Esophagus muscularis mucosa (tissue), 4 donors: Measurements from ENCODE around the gene UPF1. TPM values are rescaled to one million over a fixed set of nuclear protein-coding genes. Genes with fewer than 3 reads are reported as not detected.

ENCODE experiments used
- DNase-seq: peaks from one replicate; pipeline ENCODE4 v3.0.0-alpha.2; 2017; ENCODE audit errors: extremely low spot score
- H3K27ac ChIP-seq, 4 donors: fragments of 200-600 bp; sonication (generic); replicated peaks in 1 of 4; 1 replicate in 3 of 4; 2 replicates in 1 of 4; pipeline ENCODE4 v1.5.1; 2016 to 2019; ENCODE audit warnings: mild to moderate bottlenecking in 1 of 4
- H3K27me3 ChIP-seq, 4 donors: fragments of 200-600 bp; sonication (generic); one replicate each; pipeline versions ENCODE4 v1.5.1 to v1.6.0; 2016 to 2019
- H3K36me3 ChIP-seq, 4 donors: fragments of 200-600 bp; sonication (generic); one replicate each; pipeline ENCODE4 v1.5.1; 2016 to 2019
- H3K4me1 ChIP-seq, 4 donors: fragments of 200-600 bp; sonication (generic); one replicate each; pipeline ENCODE4 v1.5.1; 2016 to 2019
- H3K4me3 ChIP-seq, 4 donors: fragments of 200-600 bp; sonication (generic); 1 replicate in 2 of 4; 2 replicates in 2 of 4; pipeline ENCODE4 v1.5.1; 2016 to 2019; ENCODE audit warnings: mild to moderate bottlenecking in 4 of 4, moderate library complexity in 1 of 4
- H3K9me3 ChIP-seq, 4 donors: fragments of 200-600 bp; sonication (generic); 1 replicate in 3 of 4; 2 replicates in 1 of 4; pipeline ENCODE4 v1.5.1; 2016 to 2019
- EP300 ChIP-seq: sonication (generic); formaldehyde crosslinking; IDR thresholded peaks from one replicate; pipeline ENCODE4 v1.6.1; 2017; ENCODE audit warnings: antibody characterized with exemption
- POLR2A ChIP-seq: fragments of 450-650 bp; IDR thresholded peaks from one replicate; pipeline ENCODE4 v1.6.1; 2017; ENCODE audit warnings: antibody characterized with exemption, moderate library complexity, mild to moderate bottlenecking, low read depth
- POLR2AphosphoS5 ChIP-seq, 2 donors: sonication (generic); formaldehyde crosslinking; IDR thresholded peaks; one replicate each; pipeline ENCODE4 v1.6.1; 2017; ENCODE audit warnings: antibody characterized with exemption in 2 of 2
- WGBS: methylation state at CpG from one replicate; pipeline ENCODE4 v1.1.5; 2018; 5-methylcytosine and 5-hydroxymethylcytosine counted together
- intact Hi-C: fragments of 100-400 bp; cut with DNase I; formaldehyde crosslinking; loops from one replicate; pipeline ENCODE4 v1.15.1; 2023
- total RNA-seq, 4 donors: library from RNA; depleted of rRNA; stranded (reverse); fragments of >200 nt; gene quantifications; one replicate each; pipeline versions ENCODE4 v1.1.0 to v1.2.1, GENCODE V29; 2016
- TF ChIP-seq, protein P1 (sequence below), 3 experiments: fragments of 200-600 bp in 2 of 3; fragments of 450-650 bp in 1 of 3; sonication (generic) in 2 of 3; IDR thresholded peaks; one replicate each; pipeline ENCODE4 v1.5.1; 2017 to 2019; ENCODE audit warnings: antibody characterized with exemption in 3 of 3, mild to moderate bottlenecking in 2 of 3, moderate library complexity in 1 of 3

The UPF1 gene
- total RNA-seq, 4 donors from 2014 or later = 54.8 to 116 (median 77.4) TPM

DNA sequence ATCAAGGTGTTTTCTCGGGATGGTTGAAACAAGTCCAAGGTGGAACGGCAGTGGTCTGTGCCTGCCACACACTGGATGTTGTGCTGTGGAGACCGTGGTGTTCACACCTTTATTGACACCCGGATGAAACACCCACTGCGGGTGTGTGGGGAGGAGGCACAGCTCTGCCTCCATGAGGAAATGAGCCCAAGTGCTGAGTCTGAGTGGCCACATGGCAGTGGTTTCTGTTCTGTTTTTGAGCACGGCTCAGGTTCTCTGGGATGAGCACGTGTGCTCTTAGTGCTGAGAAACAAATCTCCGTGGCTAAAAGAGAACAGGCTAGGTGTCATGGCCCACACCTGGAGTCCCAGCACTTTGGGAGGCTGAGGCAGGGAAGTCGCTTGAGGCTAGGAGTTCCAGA lies 29.5 kb downstream of the UPF1 start:
- WGBS = 86% methylated on average over 8 of the region's 9 CpGs
- Histone ChIP-seq H3K27me3 (no peaks in the 10 kb centered on the region), H3K9me3 (no peaks in the 10 kb centered on the region), H3K36me3 (peaks cover 95 to 100% (median 100%) of the 10 kb centered on the region in 4 donors), H3K4me3 (no peak overlapping the region), H3K4me1 (peaks cover 12 to 22% (median 15%) of the 10 kb centered on the region in 4 donors), H3K27ac (no peak overlapping the region)
- intact Hi-C loops = no loop called here
- DNase-seq = no peak
- no peak for TF ChIP-seq EP300
- no peak for TF ChIP-seq POLR2A
- TF ChIP-seq POLR2AphosphoS5 (IDR thresholded peaks at IDR 0.05) = no peak
- TF ChIP-seq, protein P1, sequence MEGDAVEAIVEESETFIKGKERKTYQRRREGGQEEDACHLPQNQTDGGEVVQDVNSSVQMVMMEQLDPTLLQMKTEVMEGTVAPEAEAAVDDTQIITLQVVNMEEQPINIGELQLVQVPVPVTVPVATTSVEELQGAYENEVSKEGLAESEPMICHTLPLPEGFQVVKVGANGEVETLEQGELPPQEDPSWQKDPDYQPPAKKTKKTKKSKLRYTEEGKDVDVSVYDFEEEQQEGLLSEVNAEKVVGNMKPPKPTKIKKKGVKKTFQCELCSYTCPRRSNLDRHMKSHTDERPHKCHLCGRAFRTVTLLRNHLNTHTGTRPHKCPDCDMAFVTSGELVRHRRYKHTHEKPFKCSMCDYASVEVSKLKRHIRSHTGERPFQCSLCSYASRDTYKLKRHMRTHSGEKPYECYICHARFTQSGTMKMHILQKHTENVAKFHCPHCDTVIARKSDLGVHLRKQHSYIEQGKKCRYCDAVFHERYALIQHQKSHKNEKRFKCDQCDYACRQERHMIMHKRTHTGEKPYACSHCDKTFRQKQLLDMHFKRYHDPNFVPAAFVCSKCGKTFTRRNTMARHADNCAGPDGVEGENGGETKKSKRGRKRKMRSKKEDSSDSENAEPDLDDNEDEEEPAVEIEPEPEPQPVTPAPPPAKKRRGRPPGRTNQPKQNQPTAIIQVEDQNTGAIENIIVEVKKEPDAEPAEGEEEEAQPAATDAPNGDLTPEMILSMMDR (IDR thresholded peaks at IDR 0.05) = no peak

GRCh38 chr19:18861917-18862316 lies 30.2 kb downstream of the UPF1 start:
- Histone ChIP-seq H3K4me1 (peaks cover 18 to 28% (median 22%) of the 10 kb centered on the region in 4 donors), H3K4me3 (no peak overlapping the region), H3K36me3 (peaks cover 89 to 100% (median 99%) of the 10 kb centered on the region in 4 donors), H3K9me3 (no peaks in the 10 kb centered on the region), H3K27me3 (no peaks in the 10 kb centered on the region), H3K27ac (no peak overlapping the region)
- WGBS = 86% methylated on average over 11 of the region's 12 CpGs
- DNase-seq = no peak
- TF ChIP-seq POLR2AphosphoS5 (IDR thresholded peaks at IDR 0.05) (no peak), EP300 (no peak), POLR2A (no peak)
- TF ChIP-seq, protein P1 (IDR thresholded peaks at IDR 0.05) = no peak
- intact Hi-C loops = no loop called here

DNA sequence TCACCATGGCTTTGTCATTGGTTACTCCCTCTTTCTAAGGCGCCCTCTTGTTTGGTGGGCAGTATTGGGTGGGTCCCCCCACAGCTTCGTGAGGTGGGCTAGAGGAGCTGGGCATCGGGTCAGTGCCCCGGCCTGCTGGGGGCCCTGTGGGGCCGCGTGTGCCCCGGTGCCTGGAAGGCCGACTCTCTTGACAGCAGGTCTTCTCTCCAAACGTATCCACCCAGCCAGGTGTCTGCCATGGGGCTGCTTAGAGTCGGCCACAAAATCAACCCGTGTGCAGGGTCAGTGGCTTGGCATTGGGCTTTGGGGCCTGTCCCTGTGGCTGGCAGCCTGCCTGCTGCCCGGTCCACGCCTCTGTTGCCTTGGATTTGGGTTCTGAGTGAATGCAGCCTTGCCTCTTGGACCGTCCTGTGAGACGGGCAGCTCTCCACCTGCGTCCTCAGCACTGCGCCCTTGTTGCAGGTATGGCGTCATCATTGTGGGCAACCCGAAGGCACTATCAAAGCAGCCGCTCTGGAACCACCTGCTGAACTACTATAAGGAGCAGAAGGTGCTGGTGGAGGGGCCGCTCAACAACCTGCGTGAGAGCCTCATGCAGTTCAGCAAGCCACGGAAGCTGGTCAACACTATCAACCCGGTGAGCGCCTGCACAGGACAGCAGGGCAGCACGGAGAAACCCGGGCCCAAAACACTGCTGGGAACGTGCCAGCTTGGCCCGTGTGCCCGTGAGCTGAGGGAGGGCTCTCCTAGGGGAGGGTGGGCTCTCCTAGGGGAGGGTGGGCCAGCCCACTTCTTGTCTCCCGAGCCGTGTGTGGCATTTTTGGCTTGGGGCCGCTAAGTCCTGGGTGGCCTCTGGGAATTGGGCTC lies 31.4 kb downstream of the UPF1 start:
- Histone ChIP-seq H3K27ac (no peak overlapping the region), H3K9me3 (no peaks in the 10 kb centered on the region), H3K27me3 (peaks cover 0 to 2% (median 0%) of the 10 kb centered on the region in 4 donors), H3K4me3 (no peak overlapping the region), H3K4me1 (peaks cover 18 to 30% (median 26%) of the 10 kb centered on the region in 4 donors), H3K36me3 (peaks cover 86 to 100% (median 99%) of the 10 kb centered on the region in 4 donors)
- intact Hi-C loops = no loop called here
- no peak for TF ChIP-seq EP300
- no peak for TF ChIP-seq POLR2A
- TF ChIP-seq, protein P1 (IDR thresholded peaks at IDR 0.05) = no peak
- no peak for TF ChIP-seq POLR2AphosphoS5 (IDR thresholded peaks at IDR 0.05)
- DNase-seq = no peak
- WGBS = 86% methylated on average over 18 of the region's 33 CpGs

DNA sequence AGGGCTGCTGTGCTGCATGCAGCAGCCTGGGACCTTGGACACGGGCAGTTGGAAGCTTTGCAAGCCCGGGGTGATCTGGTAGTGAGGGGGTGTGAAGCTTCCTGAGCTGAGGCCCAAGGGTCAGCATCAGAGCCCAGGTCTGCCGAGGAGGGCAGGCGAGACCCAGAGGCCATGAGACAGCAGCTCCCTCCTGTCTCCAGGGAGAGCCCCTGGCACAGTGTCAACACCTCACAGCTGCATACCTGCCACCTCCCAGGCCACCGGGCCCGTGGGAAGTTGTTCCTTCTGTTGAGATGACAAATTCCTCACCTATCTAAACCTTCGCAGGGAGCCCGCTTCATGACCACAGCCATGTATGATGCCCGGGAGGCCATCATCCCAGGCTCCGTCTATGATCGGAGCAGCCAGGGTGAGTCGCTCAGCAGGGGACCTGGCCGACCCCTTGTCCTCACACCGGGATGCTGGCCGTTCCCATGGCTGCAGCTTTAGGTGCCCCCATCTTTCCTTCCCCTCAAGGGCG lies 32.1 kb downstream of the UPF1 start:
- H3K4me3 ChIP-seq = no peak overlapping the region
- H3K27ac ChIP-seq = no peak overlapping the region
- H3K27me3 ChIP-seq = peaks cover 0 to 8% (median 0%) of the 10 kb centered on the region in 4 donors
- H3K9me3 ChIP-seq = no peaks in the 10 kb centered on the region
- intact Hi-C loops = no loop called here
- peaks cover 79 to 98% (median 96%) of the 10 kb centered on the region in 4 donors for H3K36me3 ChIP-seq
- no peak for DNase-seq
- WGBS = 78% methylated on average over 10 of the region's 16 CpGs
- peaks cover 18 to 33% (median 30%) of the 10 kb centered on the region in 4 donors for H3K4me1 ChIP-seq
- TF ChIP-seq, protein P1 (IDR thresholded peaks at IDR 0.05) = no peak
- no peak for TF ChIP-seq POLR2A
- no peak for TF ChIP-seq POLR2AphosphoS5 (IDR thresholded peaks at IDR 0.05)
- TF ChIP-seq EP300 = no peak
